ENCODE data around the gene INPP5F. TPM values are rescaled to one million over a fixed set of nuclear protein-coding genes. Genes with fewer than 3 reads are reported as not detected.

The INPP5F gene
- total and polyA plus RNA-seq, 10 of the 15 experiments (the other 5 are each of a cell fraction or from before 2014, with no cell fraction given) = 6.0 to 49.3 (median 34.3) TPM

GRCh38 chr10:119703903-119704508 is 21.8 kb upstream of the INPP5F start:
- Histone ChIP-seq H3K4me3 (0 out of 2 replicates have a peak overlapping the region, but pooled peaks have one; percentile 41), H3K27ac (ENCODE audit: control insufficient read depth, insufficient read depth) (peak overlapping the region; percentile 92), H3K4me1 (ENCODE audit: control insufficient read depth, insufficient read depth, low read length) (peaks cover 78% of the 10 kb centered on the region), H3K9me3 (replicated peaks; ENCODE audit: control insufficient read depth, insufficient read depth, low read length) (peaks cover 23% of the 10 kb centered on the region), H2AFZ (ENCODE audit: control insufficient read depth, low read depth, low read length) (no peak overlapping the region), H3K27me3 (replicated peaks in 1 of 2; ENCODE audit: control insufficient read depth in 2 of 2, insufficient read depth in 2 of 2, low read length in 1 of 2) (no peaks in the 10 kb centered on the region), H3K79me2 (ENCODE audit: control insufficient read depth, insufficient read depth, low read length) (no peaks in the 10 kb centered on the region), H3K4me2 (ENCODE audit: control insufficient read depth, insufficient read depth) (peak overlapping the region; percentile 36), H3K9ac (ENCODE audit: control insufficient read depth, insufficient read depth, low read length) (no peak overlapping the region), H4K20me1 (ENCODE audit: control insufficient read depth, insufficient read depth) (no peaks in the 10 kb centered on the region), H3K36me3 (ENCODE audit: control insufficient read depth in 2 of 2, insufficient read depth in 2 of 2, low read length in 1 of 2) (no peaks in the 10 kb centered on the region)
- ChIA-PET SMC1A (ENCODE audit: uncharacterized antibody, unreplicated experiment) (interaction anchor here (0.8 to 9.6 kb wide), 15 partner anchors 10 to 156 kb away, joined by 3 to 165 read pairs (median 6); partner anchors contain the start of gene INPP5F), CTCF (interaction anchor here (0.9 to 6.5 kb wide), 12 partner anchors 8 to 156 kb away, joined by 3 to 45 read pairs (median 6); partner anchors contain the start of gene INPP5F), POLR2A (interaction anchor here (0.7 to 6.5 kb wide), 11 partner anchors 9 to 167 kb away, joined by 3 to 85 read pairs (median 4); partner anchors contain the start of gene INPP5F), RAD21 (ENCODE audit: unreplicated experiment) (interaction anchor here (0.6 to 9.5 kb wide), 14 partner anchors 10 to 187 kb away, joined by 3 to 143 read pairs (median 5); partner anchors contain the start of genes BAG3 and INPP5F)
- TSS peak; percentile 93 for BruUV-seq (replicated peaks)
- TF ChIP-seq PKNOX1 (IDR thresholded peaks at IDR 0.05) = peak; percentile 34; the same call in 1 of the 2 replicates
- TF ChIP-seq POU2F2 (IDR thresholded peaks at IDR 0.05; ENCODE audit: borderline replicate concordance, low read depth, low read length) = no peak
- 0 out of 2 replicates have a peak, but pooled peaks have one; percentile 60 for TF ChIP-seq TARDBP (IDR thresholded peaks at IDR 0.05; ENCODE audit: borderline replicate concordance)
- peak; percentile 3; the same call in 1 of the 2 replicates for TF ChIP-seq SMARCA5 (IDR thresholded peaks at IDR 0.05)
- no peak for TF ChIP-seq REST (IDR thresholded peaks at IDR 0.05; ENCODE audit: low read depth, low read length)
- TF ChIP-seq CHD1 (IDR thresholded peaks at IDR 0.05; ENCODE audit: low read depth, low read length) = peak; percentile 67; the same call in 1 of the 2 replicates
- peak; percentile 40; the same call in 1 of the 2 replicates for TF ChIP-seq TCF12 (IDR thresholded peaks at IDR 0.05; ENCODE audit: low read depth, low read length)
- 0 out of 2 replicates have a peak, but pooled peaks have one; percentile 5 for TF ChIP-seq GABPA (IDR thresholded peaks at IDR 0.05; ENCODE audit: low read depth)
- peak; percentile 55 for TF ChIP-seq CREM (IDR thresholded peaks at IDR 0.05; ENCODE audit: low read depth)
- TF ChIP-seq ZNF384 (IDR thresholded peaks at IDR 0.05; ENCODE audit: borderline replicate concordance, low read depth, low read length) = peak; percentile 90
- TF ChIP-seq MYB (IDR thresholded peaks at IDR 0.05; ENCODE audit: borderline replicate concordance, low read depth, low read length) = no peak
- TF ChIP-seq ETV6 (conservative IDR thresholded peaks at IDR 0.05 in 1 of 2, IDR thresholded peaks at IDR 0.05 in 1 of 2; ENCODE audit: borderline replicate concordance in 1 of 2, low read depth in 1 of 2) = peak in 1 of 2 experiments; percentile 61; a peak in 1 of 4 replicates
- no peak for TF ChIP-seq NFXL1 (IDR thresholded peaks at IDR 0.05; ENCODE audit: borderline replicate concordance)
- no peak for TF ChIP-seq DPF2 (IDR thresholded peaks at IDR 0.05)
- DNase-seq (ENCODE audit: low read depth, low spot score) = no peak
- FAIRE-seq = no peak
- 7% methylated on average over 9 of the region's 9 CpGs for WGBS (ENCODE audit: insufficient coverage, insufficient replicate concordance, low lambda C conversion rate, missing lambda C conversion rate)
- intact Hi-C loops (cut with micrococcal nuclease; ENCODE audit: unreplicated experiment) = loop anchor here (1.0 to 5.0 kb wide), 4 partner anchors 17 to 81 kb away; no protein-coding TSS in a partner anchor
- peak; percentile 59 for ATAC-seq
- in situ Hi-C loops (cut with MboI) = no loop called here
